GM12875 (cell line): ENCODE results near the gene ALPK3.

ENCODE experiments used
- H3K4me3 ChIP-seq: one replicate; pipeline ENCODE4 v1.5.1; 2011; ENCODE audit warnings: low read depth, low read length, control low read depth
- CTCF ChIP-seq: IDR thresholded peaks from 2 replicates; pipeline ENCODE4 v1.5.1; 2011; ENCODE audit warnings: low read depth, mild to moderate bottlenecking, control low read depth, inconsistent platforms, low read length, moderate library complexity, borderline replicate concordance; ENCODE audit not compliant: insufficient read depth

Gene ALPK3

GRCh38 chr15:84917452-84917851 is 100.3 kb downstream of the ALPK3 start:
- no peak for TF ChIP-seq CTCF
- H3K4me3 ChIP-seq, result no peak overlapping the region

- no peak for TF ChIP-seq CTCF
- no peak overlapping the region for H3K4me3 ChIP-seq
Measured at GRCh38 chr15:84919106-84919667, 102.0 kb downstream of the ALPK3 start.

GRCh38 chr15:84921121-84921520 is 104.0 kb downstream of the ALPK3 start:
- H3K4me3 ChIP-seq, result no peak overlapping the region
- TF ChIP-seq CTCF, result no peak

GRCh38 chr15:84922530-84922929 is 105.4 kb downstream of the ALPK3 start:
- H3K4me3 ChIP-seq, result no peak overlapping the region
- TF ChIP-seq CTCF, result no peak
